Left ventricle myocardium inferior (tissue), 1 donor: Measurements from ENCODE around the gene KIAA1217. TPM values are rescaled to one million over a fixed set of nuclear protein-coding genes. Genes with fewer than 3 reads are reported as not detected.

ENCODE experiments used
- DNase-seq: peaks from one replicate; pipeline ENCODE4 v3.0.0-alpha.2; 2020
- H3K27ac ChIP-seq: fragments of 200-600 bp; replicated peaks from 2 replicates; pipeline ENCODE4 v1.8.0; 2021
- H3K27me3 ChIP-seq: fragments of 200-600 bp; 2 replicates; pipeline ENCODE4 v1.8.0; 2021; ENCODE audit warnings: low read depth
- H3K36me3 ChIP-seq: fragments of 200-600 bp; 2 replicates; pipeline ENCODE4 v1.8.0; 2021
- H3K4me1 ChIP-seq: fragments of 200-600 bp; 2 replicates; pipeline ENCODE4 v1.8.0; 2021
- H3K4me3 ChIP-seq: fragments of 200-600 bp; 2 replicates; pipeline ENCODE4 v1.8.0; 2021; ENCODE audit warnings: mild to moderate bottlenecking, moderate library complexity
- H3K9me3 ChIP-seq: fragments of 200-600 bp; replicated peaks from 2 replicates; pipeline ENCODE4 v1.8.0; 2021
- CTCF ChIP-seq: fragments of 200-600 bp; IDR thresholded peaks from 2 replicates; pipeline ENCODE4 v1.8.0; 2021; ENCODE audit warnings: antibody characterized with exemption, mild to moderate bottlenecking, borderline replicate concordance
- intact Hi-C: fragments of 100-400 bp; cut with micrococcal nuclease; formaldehyde crosslinking; loops from one replicate; pipeline ENCODE4 v1.11.0; 2022
- total RNA-seq: library from RNA; stranded (reverse); fragmentation: NEBNext Ultra II Directional; extraction: Animal tissue kit (Norgen Biotek cat#: 25700); gene quantifications from one replicate; pipeline ENCODE4 v1.2.1, GENCODE V29; 2021
- donor health status: DM: no; HTN: yes; CAD: no; lungs with severe emphysema.

The KIAA1217 gene
- total RNA-seq, 1 donor from 2014 or later: 30.2 TPM

- TF ChIP-seq CTCF: no peak
These were observed 47.7 kb downstream of the KIAA1217 start for GRCh38 chr10:24256619-24257107.

GRCh38 chr10:24257588-24257987, 48.6 kb downstream of the KIAA1217 start:
- no peaks in the 10 kb centered on the region for H3K27me3 ChIP-seq
- H3K36me3 ChIP-seq: no peaks in the 10 kb centered on the region
- intact Hi-C loops: no loop called here
- peak overlapping the region; percentile 67 for H3K27ac ChIP-seq
- DNase-seq: no peak
- no peaks in the 10 kb centered on the region for H3K9me3 ChIP-seq
- no peak overlapping the region for H3K4me3 ChIP-seq
- H3K4me1 ChIP-seq: peaks cover 89% of the 10 kb centered on the region
- no peak for TF ChIP-seq CTCF

More at GRCh38 chr10:24256619-24257107, 47.7 kb downstream of the KIAA1217 start:
- no peaks in the 10 kb centered on the region for H3K36me3 ChIP-seq
- peaks cover 87% of the 10 kb centered on the region for H3K4me1 ChIP-seq
- H3K4me3 ChIP-seq: no peak overlapping the region
- DNase-seq: no peak
- no peaks in the 10 kb centered on the region for H3K9me3 ChIP-seq
- peak overlapping the region; percentile 67 for H3K27ac ChIP-seq
- intact Hi-C loops: no loop called here
- H3K27me3 ChIP-seq: no peaks in the 10 kb centered on the region

- Histone ChIP-seq H3K9me3 (no peaks in the 10 kb centered on the region), H3K27me3 (no peaks in the 10 kb centered on the region), H3K36me3 (no peaks in the 10 kb centered on the region), H3K27ac (no peak overlapping the region), H3K4me3 (no peak overlapping the region), H3K4me1 (peaks cover 89% of the 10 kb centered on the region)
- intact Hi-C loops: no loop called here
- TF ChIP-seq CTCF: no peak
- DNase-seq: no peak
These were observed 50.6 kb downstream of the KIAA1217 start for GRCh38 chr10:24259365-24260130.

GRCh38 chr10:24261627-24262026, 52.7 kb downstream of the KIAA1217 start:
- intact Hi-C loops: no loop called here
- no peak for DNase-seq
- no peaks in the 10 kb centered on the region for H3K9me3 ChIP-seq
- H3K4me1 ChIP-seq: peaks cover 77% of the 10 kb centered on the region
- H3K36me3 ChIP-seq: no peaks in the 10 kb centered on the region
- no peak overlapping the region for H3K4me3 ChIP-seq
- no peak for TF ChIP-seq CTCF
- H3K27ac ChIP-seq: peak overlapping the region; percentile 64
- no peaks in the 10 kb centered on the region for H3K27me3 ChIP-seq

- DNase-seq: no peak
- H3K27me3 ChIP-seq: no peaks in the 10 kb centered on the region
- H3K4me3 ChIP-seq: no peak overlapping the region
- H3K4me1 ChIP-seq: peaks cover 69% of the 10 kb centered on the region
- intact Hi-C loops: no loop called here
- H3K9me3 ChIP-seq: no peaks in the 10 kb centered on the region
- peak overlapping the region; percentile 36 for H3K27ac ChIP-seq
- H3K36me3 ChIP-seq: peaks cover 7% of the 10 kb centered on the region
- TF ChIP-seq CTCF: no peak
These were observed 54.1 kb downstream of the KIAA1217 start for GRCh38 chr10:24262929-24263590.
